ENCODE results near the gene KCNH1. TPM values are rescaled to one million over a fixed set of nuclear protein-coding genes. Genes with fewer than 3 reads are reported as not detected.

Gene KCNH1
- total RNA-seq, 1 experiment from 2014 or later, result not detected

- Histone ChIP-seq H3K4me1 (no peaks in the 10 kb centered on the region), H3K36me3 (ENCODE audit: control insufficient read depth, insufficient read depth, low read length) (no peaks in the 10 kb centered on the region), H3K27me3 (replicated peaks; ENCODE audit: control insufficient read depth, insufficient read depth, low read length) (peaks cover 2% of the 10 kb centered on the region; the same call in 1 of the 2 replicates), H3K9me3 (no peaks in the 10 kb centered on the region), H3K4me3 (ENCODE audit: low read depth, low read length) (no peak overlapping the region)
- H3K27me3 Mint-ChIP-seq (ENCODE audit: insufficient read depth, unreplicated experiment), result peaks cover 5% of the 10 kb centered on the region
- no peaks in the 10 kb centered on the region for H3K36me3 Mint-ChIP-seq (ENCODE audit: insufficient read depth, unreplicated experiment)
- H3K9me3 Mint-ChIP-seq (ENCODE audit: unreplicated experiment), result no peaks in the 10 kb centered on the region
- TF ChIP-seq CTCF (IDR thresholded peaks at IDR 0.05; ENCODE audit: insufficient read depth in 1 of 2, low read depth in 1 of 2, low read length in 1 of 2, severe bottlenecking in 1 of 2, unreplicated experiment in 1 of 2), result no peak
- no TSS peak for BruUV-seq (replicated peaks)
- no peak for DNase-seq
- intact Hi-C loops (cut with micrococcal nuclease; ENCODE audit: unreplicated experiment), result no loop called here
- H3K4me1 Mint-ChIP-seq (ENCODE audit: low read depth, unreplicated experiment), result no peaks in the 10 kb centered on the region
- no peak overlapping the region for H3K4me3 Mint-ChIP-seq (ENCODE audit: unreplicated experiment)
- CTCF ChIA-PET, result no interaction called here
- H3K27ac Mint-ChIP-seq (ENCODE audit: unreplicated experiment), result no peak overlapping the region
- POLR2A ChIA-PET, result no interaction called here
Measured at GRCh38 chr1:210942513-210942912, 191.4 kb downstream of the KCNH1 start.

- Mint-ChIP-seq H3K36me3 (ENCODE audit: insufficient read depth, unreplicated experiment) (no peaks in the 10 kb centered on the region), H3K4me3 (ENCODE audit: unreplicated experiment) (no peak overlapping the region), H3K9me3 (ENCODE audit: unreplicated experiment) (no peaks in the 10 kb centered on the region), H3K27me3 (ENCODE audit: insufficient read depth, unreplicated experiment) (no peaks in the 10 kb centered on the region), H3K27ac (ENCODE audit: unreplicated experiment) (no peak overlapping the region), H3K4me1 (ENCODE audit: low read depth, unreplicated experiment) (no peaks in the 10 kb centered on the region)
- BruUV-seq (replicated peaks), result no TSS peak
- no peak for DNase-seq
- CTCF ChIA-PET, result no interaction called here
- TF ChIP-seq CTCF (IDR thresholded peaks at IDR 0.05; ENCODE audit: insufficient read depth in 1 of 2, low read depth in 1 of 2, low read length in 1 of 2, severe bottlenecking in 1 of 2, unreplicated experiment in 1 of 2), result no peak
- H3K4me1 ChIP-seq, result no peaks in the 10 kb centered on the region
- no peaks in the 10 kb centered on the region for H3K36me3 ChIP-seq (ENCODE audit: control insufficient read depth, insufficient read depth, low read length)
- no peak overlapping the region for H3K4me3 ChIP-seq (ENCODE audit: low read depth, low read length)
- H3K9me3 ChIP-seq, result no peaks in the 10 kb centered on the region
- POLR2A ChIA-PET, result no interaction called here
- intact Hi-C loops (cut with micrococcal nuclease; ENCODE audit: unreplicated experiment), result no loop called here
- peaks cover 2% of the 10 kb centered on the region; the same call in 1 of the 2 replicates for H3K27me3 ChIP-seq (replicated peaks; ENCODE audit: control insufficient read depth, insufficient read depth, low read length)
Measured at GRCh38 chr1:210940081-210940617, 193.8 kb downstream of the KCNH1 start.

GRCh38 chr1:210938416-210938925 is 195.5 kb downstream of the KCNH1 start:
- CTCF ChIA-PET, result no interaction called here
- POLR2A ChIA-PET, result no interaction called here
- TF ChIP-seq CTCF (IDR thresholded peaks at IDR 0.05; ENCODE audit: insufficient read depth in 1 of 2, low read depth in 1 of 2, low read length in 1 of 2, severe bottlenecking in 1 of 2, unreplicated experiment in 1 of 2), result no peak
- Mint-ChIP-seq H3K27me3 (ENCODE audit: insufficient read depth, unreplicated experiment) (no peaks in the 10 kb centered on the region), H3K4me3 (ENCODE audit: unreplicated experiment) (no peak overlapping the region), H3K9me3 (ENCODE audit: unreplicated experiment) (no peaks in the 10 kb centered on the region), H3K4me1 (ENCODE audit: low read depth, unreplicated experiment) (no peaks in the 10 kb centered on the region), H3K36me3 (ENCODE audit: insufficient read depth, unreplicated experiment) (no peaks in the 10 kb centered on the region), H3K27ac (ENCODE audit: unreplicated experiment) (no peak overlapping the region)
- Histone ChIP-seq H3K4me1 (no peaks in the 10 kb centered on the region), H3K4me3 (ENCODE audit: low read depth, low read length) (no peak overlapping the region), H3K36me3 (ENCODE audit: control insufficient read depth, insufficient read depth, low read length) (no peaks in the 10 kb centered on the region), H3K9me3 (no peaks in the 10 kb centered on the region), H3K27me3 (replicated peaks; ENCODE audit: control insufficient read depth, insufficient read depth, low read length) (peaks cover 2% of the 10 kb centered on the region; the same call in 1 of the 2 replicates)
- intact Hi-C loops (cut with micrococcal nuclease; ENCODE audit: unreplicated experiment), result no loop called here
- no peak for DNase-seq
- no TSS peak for BruUV-seq (replicated peaks)
